SU-DHL-6 (cell line): Measurements from ENCODE around the gene TSNAX.

Source experiments
- H2AFZ ChIP-seq: fragments of 200-600 bp; sonication (generic); 2 replicates; pipeline ENCODE4 v1.6.1; 2014; ENCODE audit warnings: low read depth, mild to moderate bottlenecking, moderate library complexity, mixed read lengths, antibody characterized with exemption, low read length; ENCODE audit not compliant: severe bottlenecking
- H3F3A ChIP-seq: fragments of 200-600 bp; shearing (Covaris generic); 2 replicates; pipeline ENCODE4 v1.6.0; 2016; ENCODE audit warnings: antibody characterized with exemption, mild to moderate bottlenecking; ENCODE audit not compliant: insufficient read depth
- H3K27ac ChIP-seq: fragments of 200-600 bp; sonication (generic); 2 replicates; pipeline ENCODE4 v1.5.1; 2016; ENCODE audit warnings: low read depth, mild to moderate bottlenecking, low read length, moderate library complexity, mixed read lengths
- H3K27me3 ChIP-seq: fragments of 200-600 bp; sonication (generic), shearing (Covaris generic); 2 replicates; pipeline ENCODE4 v1.6.0; 2014; ENCODE audit warnings: mild to moderate bottlenecking, low read length
- H3K36me3 ChIP-seq: fragments of 200-600 bp; sonication (generic); 2 replicates; pipeline ENCODE4 v1.6.1; 2014; ENCODE audit warnings: mild to moderate bottlenecking, low read length, mixed read lengths
- H3K4me2 ChIP-seq: fragments of 300-600, 200-600 bp; shearing (Covaris generic), sonication (generic); 2 replicates; pipeline ENCODE4 v1.6.0; 2014; ENCODE audit warnings: low read length, low read depth, mild to moderate bottlenecking; ENCODE audit not compliant: poor library complexity, severe bottlenecking
- H3K4me3 ChIP-seq: fragments of 200-600 bp; sonication (generic); 2 replicates; pipeline ENCODE4 v1.5.1; 2014; ENCODE audit warnings: antibody characterized with exemption, low read length, mild to moderate bottlenecking, mixed read lengths; ENCODE audit not compliant: insufficient read depth, poor library complexity, severe bottlenecking
- H3K79me2 ChIP-seq: fragments of 200-600 bp; sonication (generic); 2 replicates; pipeline ENCODE4 v1.6.1; 2014; ENCODE audit warnings: mild to moderate bottlenecking, low read length, moderate library complexity; ENCODE audit not compliant: insufficient read depth
- H3K9ac ChIP-seq: fragments of 200-600 bp; sonication (generic); 2 replicates; pipeline ENCODE4 v1.7.0; 2014; ENCODE audit warnings: mild to moderate bottlenecking, low read length
- H3K9me2 ChIP-seq: fragments of 200-600 bp; sonication (generic); replicated peaks from 2 replicates; pipeline ENCODE4 v1.6.1; 2014; ENCODE audit warnings: low read length; ENCODE audit not compliant: insufficient read depth
- H3K9me3 ChIP-seq: fragments of 200-600 bp; sonication (generic); 2 replicates; pipeline ENCODE4 v1.6.1; 2014; ENCODE audit warnings: low read length, mixed read lengths; ENCODE audit not compliant: insufficient read depth
- H4K20me1 ChIP-seq: fragments of 200-600 bp; sonication (generic); 2 replicates; pipeline ENCODE4 v1.6.1; 2014; ENCODE audit warnings: low read depth, mild to moderate bottlenecking, antibody characterized with exemption, low read length, moderate library complexity, mixed read lengths
- CTCF ChIP-seq: fragments of 200-600 bp; sonication (generic); IDR thresholded peaks from one replicate; pipeline ENCODE4 v1.5.1; 2017; ENCODE audit warnings: antibody characterized with exemption, mild to moderate bottlenecking, low read length, moderate library complexity; ENCODE audit not compliant: insufficient read depth, poor library complexity, severe bottlenecking
- EZH2phosphoT487 ChIP-seq: fragments of 200-600 bp; sonication (generic), shearing (Covaris generic); conservative IDR thresholded peaks from 2 replicates; pipeline ENCODE4 v1.6.1; 2018; ENCODE audit warnings: mild to moderate bottlenecking, antibody characterized with exemption, low read length, moderate library complexity, mixed read lengths

The TSNAX gene

GRCh38 chr1:231528172-231529029, at the start of gene TSNAX:
TSNAX (plus strand) TSS chr1:231528669; CDS start chr1:231528811, 142 bp downstream.
- peaks cover 30% of the 10 kb centered on the region for H3K79me2 ChIP-seq
- no peak for TF ChIP-seq CTCF
- TF ChIP-seq EZH2phosphoT487: no peak
- H3K4me3 ChIP-seq: peak within 1 kb of the TSS; percentile 82
- H3K36me3 ChIP-seq: no peaks in the 10 kb centered on the region; the same call in 1 of the 2 replicates
- H3K27ac ChIP-seq: peak within 1 kb of the TSS; percentile 82
- no peaks in the 10 kb centered on the region for H3K27me3 ChIP-seq
- H4K20me1 ChIP-seq: no peaks in the 10 kb centered on the region
- no peaks in the 10 kb centered on the region for H3K9me3 ChIP-seq
- peak within 1 kb of the TSS; percentile 81 for H2AFZ ChIP-seq
- 0 out of 2 replicates have a peak, but pooled peaks cover 4% of the 10 kb centered on the region for H3F3A ChIP-seq
- H3K4me2 ChIP-seq: peak within 1 kb of the TSS; percentile 78
- no peaks in the 10 kb centered on the region for H3K9me2 ChIP-seq
- H3K9ac ChIP-seq: peak within 1 kb of the TSS; percentile 79

- TF ChIP-seq CTCF: no peak
- no peak for TF ChIP-seq EZH2phosphoT487
- Histone ChIP-seq H2AFZ (no peak overlapping the region), H3K79me2 (no peaks in the 10 kb centered on the region), H3K9me3 (no peaks in the 10 kb centered on the region), H4K20me1 (no peaks in the 10 kb centered on the region), H3K4me2 (no peak overlapping the region), H3K4me3 (no peak overlapping the region), H3K9ac (no peak overlapping the region), H3K27me3 (no peaks in the 10 kb centered on the region), H3K9me2 (no peaks in the 10 kb centered on the region), H3F3A (no peaks in the 10 kb centered on the region), H3K36me3 (no peaks in the 10 kb centered on the region), H3K27ac (no peak overlapping the region)
Measured at GRCh38 chr1:231478811-231479210, 49.7 kb upstream of the TSNAX start.

GRCh38 chr1:231480008-231480407, 48.5 kb upstream of the TSNAX start:
- Histone ChIP-seq H3K36me3 (no peaks in the 10 kb centered on the region), H3K4me3 (no peak overlapping the region), H2AFZ (no peak overlapping the region), H3K9me3 (no peaks in the 10 kb centered on the region), H3K27me3 (no peaks in the 10 kb centered on the region), H3K9me2 (no peaks in the 10 kb centered on the region), H3K79me2 (no peaks in the 10 kb centered on the region), H3K27ac (no peak overlapping the region), H3K4me2 (no peak overlapping the region), H4K20me1 (no peaks in the 10 kb centered on the region), H3K9ac (no peak overlapping the region), H3F3A (no peaks in the 10 kb centered on the region)
- TF ChIP-seq CTCF (no peak), EZH2phosphoT487 (no peak)
